Fibroblast of the conjunctiva (primary cell): ENCODE results near the gene FBXL20.
"Not testable (repeated sequence)": the region's sequence is repeated elsewhere in the genome, so short reads cannot be mapped to it uniquely, and the experiment has no call there.

ENCODE experiments used
- DNase-seq: peaks from one replicate; pipeline ENCODE4 v3.0.0-alpha.2; 2010; ENCODE audit warnings: low read depth

The FBXL20 gene

DNA sequence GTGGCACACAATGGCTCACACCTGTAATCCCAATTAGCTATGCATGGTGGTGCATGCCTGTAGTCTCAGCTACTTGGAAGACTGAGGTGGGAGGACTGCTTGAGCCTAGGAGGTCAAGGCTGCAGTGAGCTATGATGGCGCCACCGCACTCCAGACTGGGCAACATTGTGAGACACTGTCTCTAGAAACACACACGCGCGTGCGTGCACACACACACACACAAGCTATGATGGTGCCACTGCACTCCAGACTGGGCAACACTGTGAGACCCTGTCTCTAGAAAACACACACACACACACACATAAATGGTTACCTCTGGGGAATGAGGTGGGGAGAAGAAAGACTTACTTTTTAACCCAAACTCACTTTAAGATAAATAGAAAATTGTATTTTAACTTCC, 16.4 kb downstream of the FBXL20 start:
- no peak for DNase-seq

DNA sequence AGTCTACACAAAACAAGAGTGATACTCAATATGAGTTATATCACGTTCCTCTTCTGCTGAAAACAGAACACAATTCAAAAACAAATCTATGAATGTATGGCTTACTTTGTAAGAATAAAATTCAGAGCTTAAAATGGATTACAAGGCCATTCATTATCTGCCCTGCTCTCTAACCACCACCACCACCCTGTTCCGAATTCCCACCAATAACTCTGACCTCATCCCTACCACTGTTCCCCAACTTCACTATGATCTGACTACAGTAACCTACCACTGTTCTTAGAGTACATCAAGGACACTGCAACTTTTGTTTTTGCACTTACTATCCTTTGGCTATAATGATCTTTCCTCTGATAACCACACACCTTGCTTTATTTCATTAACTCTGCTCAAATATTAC, 21.3 kb downstream of the FBXL20 start:
- no peak for DNase-seq

DNA sequence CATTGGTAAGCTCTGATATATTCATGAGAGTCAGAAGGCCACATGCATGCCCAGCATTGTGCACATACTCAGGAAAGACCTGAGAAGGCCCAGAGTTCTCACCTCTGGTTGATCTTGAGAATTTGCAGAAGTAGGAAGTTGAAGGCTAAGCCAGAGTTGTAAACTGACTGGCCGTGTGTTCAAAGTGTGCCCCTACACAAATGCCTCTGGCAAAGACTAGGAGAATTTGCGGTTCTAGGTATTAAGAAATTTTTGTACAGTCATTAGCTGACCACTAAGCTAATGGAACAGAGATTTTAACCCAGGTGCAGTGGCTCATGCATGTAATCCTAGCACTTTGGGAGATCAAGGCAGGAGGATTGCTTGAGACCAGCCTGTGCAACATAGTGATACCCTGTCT, 25.0 kb downstream of the FBXL20 start:
- no peak for DNase-seq

DNA sequence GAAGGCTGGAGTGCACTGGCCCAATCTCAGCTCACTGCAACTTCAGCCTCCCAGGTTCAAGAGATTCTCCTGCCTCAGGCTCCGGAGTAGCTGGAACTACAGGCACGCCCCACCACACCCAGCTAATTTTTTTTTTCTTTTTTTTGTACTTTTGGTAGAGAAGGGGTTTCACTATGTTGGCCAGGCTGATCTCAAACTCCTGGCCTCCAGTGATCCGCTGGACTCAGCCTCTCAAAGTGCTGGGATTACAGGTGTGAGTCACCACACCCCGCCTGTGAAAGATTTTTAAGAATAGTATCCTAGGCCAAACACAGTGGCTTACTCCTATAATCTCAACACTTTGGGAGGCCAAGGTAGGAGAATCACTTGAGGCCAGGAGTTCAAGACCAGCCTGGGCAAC, 33.6 kb downstream of the FBXL20 start:
- not testable (repeated sequence) for DNase-seq

DNA sequence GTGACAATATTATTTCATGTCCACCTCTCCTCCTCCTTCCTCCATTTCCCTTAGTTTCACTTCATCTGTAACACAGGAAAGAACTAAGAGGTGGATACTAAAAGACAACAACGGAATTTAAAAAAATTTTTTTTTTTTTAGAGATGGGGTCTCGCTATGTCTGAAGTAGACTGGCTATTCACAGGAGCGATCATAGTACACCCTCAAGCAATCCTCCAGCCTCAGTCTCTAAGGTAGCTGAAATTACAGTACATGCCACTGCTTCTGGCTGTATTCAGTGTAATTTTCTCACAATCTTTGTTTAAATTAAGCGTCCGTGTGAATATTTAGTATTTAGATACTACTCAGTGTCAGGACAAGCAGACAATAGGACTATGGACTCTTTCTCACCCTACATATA, 35.6 kb downstream of the FBXL20 start:
- no peak for DNase-seq

DNA sequence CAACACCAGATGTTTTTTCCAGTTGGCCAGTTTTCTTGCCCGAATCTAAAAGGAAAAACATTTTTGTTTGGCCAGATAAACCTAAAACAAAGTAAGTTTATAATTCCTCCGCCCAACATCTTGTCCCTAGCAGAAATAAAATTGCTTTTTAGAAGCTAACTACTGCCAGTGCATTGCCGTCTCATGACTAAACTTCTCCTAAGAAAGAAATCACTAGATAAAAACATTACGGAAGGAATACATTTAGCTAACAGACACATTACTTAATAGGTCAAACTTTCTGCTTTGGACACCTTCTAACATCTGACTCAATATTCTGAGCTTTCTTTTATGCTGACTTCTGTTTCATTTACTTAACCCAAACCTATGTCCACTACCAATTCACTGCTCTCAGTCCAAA, 36.2 kb downstream of the FBXL20 start:
- peak; percentile 34 for DNase-seq

DNA sequence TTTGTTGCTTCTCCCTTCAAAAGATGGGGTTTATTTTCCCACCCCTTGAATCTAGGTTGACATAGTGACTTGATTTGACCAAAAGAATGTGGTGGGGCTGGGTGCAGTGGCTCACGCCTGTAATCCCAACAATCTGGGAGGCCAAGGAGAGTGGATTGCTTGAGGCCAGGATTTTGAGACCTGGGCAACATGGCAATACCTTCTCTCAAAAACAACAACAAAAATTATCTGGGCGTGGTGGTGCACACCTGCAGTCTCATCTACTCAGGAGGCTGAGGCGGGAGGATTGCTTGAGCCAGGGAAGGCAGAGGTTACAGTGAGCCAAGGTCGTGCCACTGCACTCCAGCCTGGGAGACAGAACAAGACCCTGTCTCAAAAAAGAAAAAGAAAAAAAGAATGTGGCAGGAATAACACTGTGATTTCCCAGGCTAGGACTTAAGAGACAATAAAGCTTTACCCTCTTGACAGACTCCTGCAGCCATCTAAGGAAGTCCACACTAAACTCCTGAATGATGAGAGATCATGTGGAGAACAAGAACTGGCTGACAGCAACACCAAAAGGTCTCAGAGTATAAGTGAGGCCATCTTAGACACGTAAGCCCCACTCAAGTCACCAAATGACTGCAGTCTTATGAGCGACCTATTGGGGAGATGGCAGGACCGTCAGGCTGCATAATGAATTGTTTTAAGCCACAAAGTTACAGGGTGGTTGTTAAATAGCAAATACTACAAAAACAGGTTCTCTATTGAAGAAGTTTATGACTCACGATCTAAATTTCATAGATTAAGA, 37.0 kb downstream of the FBXL20 start:
- DNase-seq: no peak

DNA sequence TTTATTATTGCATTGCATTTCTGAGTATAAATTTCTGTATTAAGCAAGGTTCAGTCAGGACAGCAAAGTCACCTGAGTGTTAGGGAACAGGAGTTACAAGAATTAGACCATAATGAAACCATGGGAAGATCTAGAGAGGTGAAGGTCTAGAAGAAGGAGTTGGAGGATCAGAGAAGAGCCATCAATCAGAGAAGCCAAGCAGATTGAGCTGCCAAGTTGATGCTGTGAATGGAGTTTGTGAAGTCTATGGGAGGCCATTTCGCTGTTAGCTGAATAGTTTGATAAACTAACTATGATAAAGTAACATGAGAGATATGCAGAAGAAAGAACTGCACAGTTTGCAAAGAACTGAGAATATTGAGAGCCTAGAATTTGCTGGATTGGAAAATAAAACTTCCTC, 40.4 kb downstream of the FBXL20 start:
- no peak for DNase-seq

DNA sequence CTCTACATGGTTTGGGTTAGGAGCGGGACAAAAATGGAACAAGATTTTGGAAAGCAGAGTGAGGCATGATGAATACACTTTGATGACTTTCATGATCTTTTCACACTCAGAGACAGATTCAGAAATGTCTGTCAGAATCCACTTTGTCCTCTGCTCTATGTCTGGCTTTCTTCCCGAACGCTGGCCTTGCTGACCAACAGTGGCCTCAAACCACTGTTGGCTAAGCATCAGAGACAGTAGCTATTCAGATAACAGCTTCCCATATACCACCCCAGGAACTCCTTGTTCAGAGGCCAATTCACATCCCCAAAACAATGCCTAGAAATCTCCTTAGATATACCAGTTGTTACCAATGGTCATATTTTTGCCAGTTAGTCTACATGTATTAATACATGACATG, 40.9 kb downstream of the FBXL20 start:
- DNase-seq: no peak

DNA sequence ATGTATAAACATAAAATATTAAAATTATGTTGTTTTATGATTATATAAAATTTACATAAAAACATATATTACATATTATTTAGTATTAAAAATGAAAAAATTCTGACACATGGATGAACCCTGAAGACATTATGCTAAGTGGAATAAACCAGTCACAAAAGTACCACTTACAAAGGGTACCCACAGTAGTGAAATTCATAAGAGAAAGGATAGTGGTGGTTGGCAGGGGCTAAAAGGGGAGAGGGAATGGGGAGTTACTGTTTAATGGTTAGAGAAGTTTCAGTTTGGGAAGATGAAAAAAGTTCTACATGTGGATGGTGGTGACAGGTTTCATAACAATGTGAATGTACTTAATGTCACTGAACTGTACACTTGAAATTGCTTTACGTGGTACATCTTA, 41.4 kb downstream of the FBXL20 start:
- DNase-seq: no peak

DNA sequence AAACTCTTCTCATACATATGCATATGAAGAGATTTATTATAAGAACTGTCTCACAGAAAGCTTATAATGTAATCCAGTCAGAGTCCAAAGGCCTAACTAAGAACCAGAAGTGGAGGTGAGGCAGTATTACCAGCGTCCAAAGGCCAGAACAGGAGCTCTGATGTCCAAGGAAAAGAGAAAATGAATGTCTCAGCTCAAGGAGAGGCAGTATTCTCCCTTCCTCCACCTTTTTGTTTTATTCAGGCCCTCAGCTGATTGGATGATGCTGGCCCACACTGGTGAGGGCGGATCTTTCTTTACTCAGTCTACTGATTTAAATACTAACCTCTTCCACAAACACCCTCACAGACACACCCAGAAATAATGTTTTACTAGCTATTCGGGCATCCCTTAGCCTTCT, 43.4 kb downstream of the FBXL20 start:
- no peak for DNase-seq

DNA sequence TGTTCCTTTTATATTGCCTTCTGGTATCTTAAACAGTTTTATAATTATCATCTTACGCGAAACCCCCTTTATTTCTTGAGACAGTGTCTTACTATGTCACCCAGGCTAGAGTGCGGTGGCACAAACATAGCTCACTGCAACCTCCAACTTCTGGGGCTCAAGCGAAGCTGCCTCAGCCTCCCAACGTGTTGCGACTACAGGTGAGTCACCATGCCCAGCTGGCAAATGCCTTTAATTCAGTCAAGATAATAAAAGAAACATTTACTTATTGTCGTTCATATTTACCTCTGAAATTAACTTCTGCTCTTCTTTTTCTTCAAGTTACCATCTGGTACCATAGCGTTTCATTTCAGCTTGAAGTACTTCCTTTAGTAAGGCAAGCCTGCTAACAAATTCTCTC, 43.9 kb downstream of the FBXL20 start:
- DNase-seq: no peak

DNA sequence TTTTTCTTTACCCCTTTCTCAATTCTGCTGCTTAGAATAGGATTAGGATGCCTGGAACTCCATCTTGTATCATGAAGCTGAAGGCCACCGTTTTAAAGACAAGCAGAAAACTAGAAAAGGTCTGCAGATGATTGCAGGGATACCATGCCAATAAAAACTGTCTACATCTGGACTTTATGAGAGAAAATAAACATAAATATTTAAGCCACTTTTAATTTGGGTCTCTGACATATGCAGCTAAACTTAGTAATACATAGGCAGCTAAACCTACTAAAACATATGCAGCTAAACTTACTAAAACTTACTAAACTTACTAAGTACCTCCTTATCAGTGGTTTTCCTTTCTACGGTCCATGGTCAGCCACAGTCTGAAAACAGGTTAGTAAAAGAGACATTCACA, 48.4 kb downstream of the FBXL20 start:
- no peak for DNase-seq

DNA sequence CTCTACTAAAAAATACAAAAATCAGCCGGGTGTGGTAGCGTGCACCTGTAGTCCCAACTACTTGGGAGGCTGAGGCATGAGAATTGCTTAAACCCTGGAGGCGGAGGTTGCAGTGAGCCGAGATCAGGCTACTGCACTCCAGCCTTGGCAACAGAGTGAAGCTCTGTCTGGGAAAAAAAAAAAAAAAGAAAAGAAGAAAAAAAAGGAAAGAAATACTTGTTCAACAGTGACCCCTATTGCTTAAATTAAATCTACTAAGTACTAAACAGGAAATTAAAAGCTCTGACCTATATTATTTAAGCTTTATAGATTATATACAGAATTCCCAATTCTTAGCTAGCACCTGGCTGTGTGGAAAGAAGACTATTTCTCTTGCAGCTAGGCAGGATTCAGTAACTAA, 48.9 kb downstream of the FBXL20 start:
- no peak for DNase-seq

DNA sequence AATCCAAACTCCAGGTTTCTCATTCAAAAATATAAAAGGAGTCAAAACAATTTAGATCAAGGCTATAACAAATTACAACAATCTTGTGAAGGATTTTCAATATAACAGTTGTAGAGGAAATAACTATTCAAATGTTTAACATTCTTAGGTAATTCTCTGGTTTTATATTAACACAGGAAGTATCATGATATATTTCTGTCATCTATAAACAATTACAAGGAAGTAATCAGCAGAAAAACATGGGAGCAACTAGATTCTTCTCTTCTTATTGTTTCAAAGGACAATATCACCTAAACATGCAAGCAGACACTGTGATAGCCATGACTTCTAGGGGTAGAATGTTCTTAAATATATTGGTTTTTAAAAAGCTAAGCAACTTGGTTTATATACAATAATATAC, 49.9 kb downstream of the FBXL20 start:
- DNase-seq: no peak

DNA sequence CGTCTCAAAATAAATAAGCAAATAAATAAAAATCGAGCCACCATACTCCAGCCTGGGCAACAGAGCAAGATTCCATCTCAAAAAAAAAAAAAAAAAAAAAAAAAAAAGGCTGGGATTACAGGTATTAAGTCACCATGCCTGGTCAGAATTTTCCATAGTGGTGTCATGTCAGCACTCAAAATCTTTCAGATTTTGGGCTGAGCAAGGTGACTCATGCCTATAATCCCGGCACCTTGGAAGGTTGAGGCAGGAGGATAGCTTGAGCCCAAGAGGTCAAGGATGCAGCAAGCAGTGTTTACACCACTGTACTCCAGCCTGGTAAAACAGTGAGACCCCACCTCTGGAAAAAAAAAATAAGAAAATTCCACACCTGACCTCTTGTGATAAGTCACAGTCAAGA, 52.2 kb downstream of the FBXL20 start:
- DNase-seq: no peak

DNA sequence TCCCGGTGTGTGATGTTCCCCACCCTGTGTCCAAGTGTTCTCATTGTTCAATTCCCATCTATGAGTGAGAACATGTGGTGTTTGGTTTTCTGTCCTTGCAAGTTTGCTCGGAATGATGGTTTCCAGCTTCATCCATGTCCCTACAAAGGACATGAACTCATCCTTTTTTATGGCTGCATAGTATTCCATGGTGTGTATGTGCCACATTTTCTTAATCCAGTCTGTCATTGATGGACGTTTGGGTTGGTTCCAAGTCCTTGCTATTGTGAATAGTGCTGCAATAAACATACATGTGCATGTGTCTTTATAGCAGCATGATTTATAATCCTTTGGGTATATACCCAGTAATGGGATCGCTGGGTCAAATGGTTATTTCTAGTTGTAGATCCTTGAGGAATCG, 54.6 kb downstream of the FBXL20 start:
- DNase-seq: not testable (repeated sequence)

DNA sequence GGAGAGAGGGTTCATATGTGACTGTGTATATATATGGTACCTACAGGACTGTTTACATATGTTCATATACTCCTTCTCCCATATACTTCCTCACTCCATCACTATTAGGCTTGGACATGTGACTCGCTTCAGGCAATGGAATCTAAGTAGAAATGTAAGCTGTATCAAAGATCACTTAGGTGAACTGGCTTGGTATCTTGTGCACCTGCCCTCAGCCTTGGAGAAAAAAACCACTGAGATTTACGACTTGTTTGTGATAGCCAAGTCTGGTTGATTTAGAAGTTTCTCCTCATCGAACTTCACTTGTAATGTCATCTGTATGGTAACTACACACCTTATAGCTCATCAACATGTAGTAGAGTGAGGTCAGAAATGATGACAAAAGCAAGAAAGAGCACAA, 59.9 kb downstream of the FBXL20 start:
- DNase-seq: no peak

DNA sequence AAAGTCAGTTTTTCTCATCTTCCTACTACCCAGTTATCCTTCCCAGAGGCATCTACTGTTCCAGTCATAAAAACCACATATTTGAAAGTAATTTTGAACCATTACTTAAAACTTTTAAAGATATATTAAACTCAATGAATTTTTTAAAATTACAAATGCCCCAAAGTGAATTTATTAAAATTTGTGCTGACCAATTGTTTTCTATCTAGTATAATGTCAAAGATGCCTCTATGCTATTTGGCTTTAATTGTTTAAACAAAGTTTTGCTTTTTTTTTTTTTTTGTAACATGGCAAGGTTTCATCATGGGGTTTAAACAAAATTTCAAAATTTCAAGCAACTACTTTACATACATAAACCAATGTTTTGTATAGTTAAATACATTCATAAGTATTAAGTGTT, 60.7 kb downstream of the FBXL20 start:
- no peak for DNase-seq

DNA sequence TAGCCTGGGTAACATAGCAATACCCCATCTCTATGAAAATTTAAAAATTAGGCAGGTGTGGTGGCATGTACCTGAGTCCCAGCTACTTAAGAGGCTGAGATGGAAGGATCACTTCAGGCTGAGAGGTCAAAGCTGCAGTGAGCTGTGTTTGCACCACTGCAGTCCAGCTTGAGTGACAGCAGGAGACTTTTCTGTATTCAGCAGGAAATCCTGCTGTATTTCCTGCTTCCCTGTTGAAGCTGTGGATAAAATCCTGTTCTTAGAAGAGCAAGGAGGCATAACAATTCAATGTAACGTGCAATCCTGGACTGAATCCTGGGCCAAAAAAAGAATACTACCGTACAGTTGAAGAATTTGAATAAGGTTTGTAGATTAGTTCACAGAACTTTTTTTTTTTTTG, 62.2 kb downstream of the FBXL20 start:
- DNase-seq: no peak

DNA sequence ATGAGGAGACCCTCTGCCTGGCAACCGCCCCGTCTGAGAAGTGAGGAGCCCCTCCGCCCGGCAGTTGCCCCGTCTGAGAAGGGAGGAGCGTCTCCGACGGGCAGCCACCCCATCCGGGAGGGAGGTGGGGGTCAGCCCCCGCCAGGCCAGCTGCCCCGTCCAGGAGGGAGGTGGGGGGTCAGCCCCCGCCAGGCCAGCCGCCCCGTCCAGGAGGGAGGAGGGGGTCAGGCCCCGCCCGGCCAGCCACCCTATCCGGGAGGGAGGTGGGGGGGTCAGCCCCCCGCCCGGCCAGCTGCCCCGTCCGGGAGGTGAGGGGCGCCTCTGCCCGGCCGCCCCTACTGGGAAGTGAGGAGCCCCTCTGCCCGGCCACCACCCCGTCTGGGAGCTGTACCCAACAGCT, 63.8 kb downstream of the FBXL20 start:
- not testable (repeated sequence) for DNase-seq

DNA sequence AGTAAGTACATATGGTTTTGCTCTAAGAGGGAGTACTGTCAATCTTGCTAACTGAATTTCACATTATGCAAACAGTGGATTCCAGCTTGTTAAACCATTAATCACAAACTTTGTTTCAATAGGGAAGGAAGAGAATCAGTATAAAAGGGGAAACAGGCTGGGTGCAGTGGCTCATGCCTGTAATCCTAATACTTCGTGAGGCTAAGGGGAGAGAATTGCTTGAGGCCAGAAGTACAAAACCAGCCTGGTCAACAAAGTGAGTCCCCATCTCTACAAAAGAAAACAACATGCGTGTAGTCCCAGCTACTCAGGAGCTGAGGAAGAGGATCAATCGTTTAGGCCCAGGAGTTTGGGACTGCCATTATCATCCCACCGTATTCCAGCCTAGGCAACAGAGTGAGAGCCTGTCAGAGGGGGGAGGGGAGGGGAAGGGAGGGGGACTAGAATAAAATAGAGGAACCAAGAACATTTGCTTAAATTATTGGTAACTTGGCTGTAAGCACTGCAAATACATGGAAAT, 65.7 kb downstream of the FBXL20 start:
- DNase-seq: no peak

DNA sequence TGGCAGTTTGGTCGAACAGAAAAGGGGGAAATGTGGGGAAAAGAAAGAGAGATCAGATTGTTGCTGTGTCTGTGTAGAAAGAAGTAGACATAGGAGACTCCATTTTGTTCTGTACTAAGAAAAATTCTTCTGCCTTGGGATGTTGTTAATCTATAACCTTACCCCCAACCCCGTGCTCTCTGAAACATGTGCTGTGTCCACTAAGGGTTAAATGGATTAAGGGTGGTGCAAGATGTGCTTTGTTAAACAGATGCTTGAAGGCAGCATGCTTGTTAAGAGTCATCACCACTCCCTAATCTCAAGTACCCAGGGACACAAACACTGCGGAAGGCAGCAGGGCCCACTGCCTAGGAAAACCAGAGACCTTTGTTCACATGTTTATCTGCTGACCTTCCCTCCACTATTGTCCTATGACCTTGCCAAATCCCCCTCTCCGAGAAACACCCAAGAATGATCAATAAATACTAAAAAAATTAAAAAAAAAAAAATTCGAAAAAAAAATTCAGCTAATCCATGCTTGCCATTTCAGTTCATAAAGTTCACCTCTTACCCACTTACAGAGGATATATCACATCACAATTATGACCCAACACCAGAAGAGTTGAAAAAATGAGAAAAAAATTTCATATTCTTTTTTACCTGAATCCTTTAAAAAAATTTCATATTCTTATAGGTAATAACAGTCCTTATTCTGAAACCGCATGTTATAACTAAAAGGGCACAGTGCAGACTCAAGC, 67.2 kb downstream of the FBXL20 start:
- DNase-seq: not testable (repeated sequence)

DNA sequence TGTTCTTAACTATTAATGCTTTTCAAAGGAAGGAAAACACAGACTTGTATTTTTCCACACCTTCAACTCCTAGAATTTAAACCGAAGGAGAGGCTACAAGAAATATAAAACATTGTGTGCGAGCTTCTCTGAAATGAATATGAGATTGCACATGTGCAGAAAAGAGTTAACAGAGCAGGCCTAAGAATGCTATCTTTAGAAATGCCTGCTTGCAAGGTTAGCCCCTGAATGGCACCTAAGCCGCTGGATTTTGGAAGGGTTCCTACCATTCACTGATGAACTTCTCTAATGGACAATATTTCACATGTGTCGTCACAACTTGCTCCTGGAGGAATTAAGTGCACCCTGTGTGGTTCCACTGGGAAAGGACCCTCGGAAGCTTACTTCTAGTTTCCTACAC, 69.3 kb downstream of the FBXL20 start:
- DNase-seq: no peak
